Measurements from ENCODE around the gene SLC6A8.

DNA sequence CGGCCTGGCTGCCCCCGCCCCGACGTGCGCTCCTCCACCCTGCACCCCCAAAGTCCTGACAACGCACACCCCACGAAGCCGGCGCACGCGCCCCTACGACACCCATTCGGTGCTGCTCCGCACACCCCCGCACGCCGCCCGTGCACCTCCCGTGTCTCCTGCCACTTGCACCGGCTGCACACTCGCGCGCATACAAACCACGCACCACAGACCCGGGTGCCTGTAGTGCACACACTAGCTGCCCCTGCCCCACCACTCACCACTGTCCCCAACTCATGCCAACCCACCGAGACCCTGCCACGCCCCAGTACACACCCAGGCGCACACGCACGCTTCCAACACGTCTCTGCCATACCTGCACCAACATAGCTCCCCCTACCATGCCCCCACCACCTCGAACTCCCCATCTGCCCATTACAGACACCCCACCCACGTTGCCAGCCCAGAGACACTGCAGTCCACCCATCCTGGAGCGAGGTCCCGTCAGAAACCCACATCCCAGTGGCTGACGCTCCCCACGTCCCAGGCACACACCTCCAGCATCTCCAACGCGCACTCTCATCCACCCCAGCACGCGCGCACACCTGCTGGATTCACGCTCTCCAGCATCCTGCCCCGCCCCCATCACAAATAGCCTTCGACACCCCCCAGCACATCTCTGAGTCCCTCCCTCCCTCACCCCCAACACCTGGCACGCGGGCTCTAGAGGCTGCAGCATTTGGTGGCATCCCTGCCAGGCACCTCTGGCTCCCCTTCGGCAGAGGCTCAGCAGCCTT is 44.9 kb upstream of the SLC6A8 start:
- no peak for TF ChIP-seq ZNF704 (tag by site-specific recombination; IDR thresholded peaks at IDR 0.05)
- TF ChIP-seq CTCF (tag by site-specific recombination; IDR thresholded peaks at IDR 0.05): no peak
- TF ChIP-seq ZNF292 (tag by site-specific recombination; IDR thresholded peaks at IDR 0.05; ENCODE audit: borderline replicate concordance, low read depth): no peak
- no peak for TF ChIP-seq ZNF830 (tag by site-specific recombination; IDR thresholded peaks at IDR 0.05; ENCODE audit: low read depth)
